ES-I3 (cell line): ENCODE data around the gene SORCS3.

Experiments used
- H3K36me3 ChIP-seq: 2 replicates; pipeline ENCODE4 v1.6.1; 2013; ENCODE audit warnings: mild to moderate bottlenecking, low read length, control low read depth, moderate library complexity; ENCODE audit not compliant: insufficient read depth
- H3K4me1 ChIP-seq: 2 replicates; pipeline ENCODE4 v1.6.1; 2013; ENCODE audit warnings: mild to moderate bottlenecking, control low read depth, low read length; ENCODE audit not compliant: insufficient read depth
- H3K9ac ChIP-seq: 2 replicates; pipeline ENCODE4 v1.6.1; 2013; ENCODE audit warnings: low read depth, mild to moderate bottlenecking, low read length, moderate library complexity
- H3K9me3 ChIP-seq: 2 replicates; pipeline ENCODE4 v1.6.1; 2013; ENCODE audit warnings: mild to moderate bottlenecking, low read length, moderate library complexity; ENCODE audit not compliant: control insufficient read depth, insufficient read depth

Gene SORCS3

DNA sequence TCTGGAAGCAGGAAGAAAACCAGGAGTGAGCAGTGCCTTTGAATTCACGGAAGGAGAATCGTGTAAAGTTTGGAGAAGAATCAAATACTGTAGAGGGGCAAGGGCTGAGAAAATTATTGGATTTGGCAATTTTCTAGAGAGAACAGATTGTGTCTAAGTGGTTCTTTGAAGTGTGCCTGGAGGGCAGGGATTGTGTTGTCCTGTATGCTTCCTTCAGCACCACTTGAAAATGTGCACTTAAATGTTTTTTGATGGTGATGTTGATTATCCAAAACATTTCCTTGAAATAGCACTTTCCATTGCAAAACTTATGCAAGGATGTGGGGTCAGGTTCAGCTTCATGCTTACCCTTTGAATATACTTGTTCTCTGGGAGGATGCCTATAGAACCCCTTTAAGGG, 360.2 kb downstream of the SORCS3 start:
- no peaks in the 10 kb centered on the region for H3K9me3 ChIP-seq
- H3K36me3 ChIP-seq, result no peaks in the 10 kb centered on the region
- H3K9ac ChIP-seq, result no peak overlapping the region
- no peaks in the 10 kb centered on the region for H3K4me1 ChIP-seq

DNA sequence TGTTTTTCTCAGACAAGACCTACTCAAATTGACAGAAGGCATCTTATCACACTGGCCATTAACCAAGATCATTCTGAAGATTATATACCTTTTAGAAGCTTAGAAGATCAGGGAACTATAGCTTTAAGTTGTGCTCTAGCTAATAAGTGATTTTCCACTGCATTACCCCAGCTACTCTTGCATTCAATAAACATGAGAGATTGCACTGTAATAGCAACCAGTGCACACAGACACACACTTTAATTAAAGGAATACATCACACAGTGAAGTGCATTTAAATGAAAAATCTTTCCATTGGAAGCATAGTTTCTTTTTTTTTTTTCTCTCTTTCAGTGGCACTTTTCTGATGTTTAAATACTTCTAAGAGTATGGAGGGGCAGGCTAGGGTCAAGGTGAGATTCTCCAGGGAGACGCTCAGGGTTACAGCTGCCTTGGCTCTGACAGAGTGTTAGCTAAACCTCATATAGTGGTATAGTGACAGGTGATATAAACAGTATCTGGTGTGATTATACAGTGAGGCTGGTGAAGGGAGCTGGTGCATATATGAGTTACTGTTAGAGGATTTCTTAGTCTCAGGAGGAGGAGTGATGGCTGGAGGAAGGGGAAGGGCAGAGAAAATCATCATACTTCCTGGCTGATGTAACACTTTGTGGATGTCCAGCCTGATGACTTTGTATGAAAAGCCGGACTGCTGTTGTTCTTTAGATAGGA, 369.5 kb downstream of the SORCS3 start:
- H3K9ac ChIP-seq, result no peak overlapping the region
- H3K9me3 ChIP-seq, result no peaks in the 10 kb centered on the region
- H3K36me3 ChIP-seq, result no peaks in the 10 kb centered on the region
- no peaks in the 10 kb centered on the region for H3K4me1 ChIP-seq

DNA sequence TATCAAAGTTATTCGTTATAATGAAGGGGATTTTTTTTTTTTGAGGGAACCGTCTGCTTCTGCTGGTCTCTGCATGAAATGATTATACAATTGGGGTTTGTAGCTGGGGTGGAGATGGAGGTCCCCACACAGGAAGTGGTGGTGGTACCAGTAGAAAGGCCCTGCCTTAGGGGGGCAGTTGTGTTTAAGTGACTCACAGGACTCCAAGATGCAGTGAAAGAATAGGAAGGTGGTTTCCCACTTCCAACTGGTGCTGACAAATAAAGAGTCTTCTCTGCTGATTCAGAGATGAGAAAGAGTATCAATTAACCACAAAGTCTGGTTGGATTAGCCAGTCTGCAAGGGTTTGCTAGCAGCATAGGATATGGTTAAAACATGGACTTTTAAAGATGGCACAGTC, 376.0 kb downstream of the SORCS3 start:
- Histone ChIP-seq H3K4me1 (no peaks in the 10 kb centered on the region), H3K9me3 (no peaks in the 10 kb centered on the region), H3K36me3 (no peaks in the 10 kb centered on the region), H3K9ac (no peak overlapping the region)

DNA sequence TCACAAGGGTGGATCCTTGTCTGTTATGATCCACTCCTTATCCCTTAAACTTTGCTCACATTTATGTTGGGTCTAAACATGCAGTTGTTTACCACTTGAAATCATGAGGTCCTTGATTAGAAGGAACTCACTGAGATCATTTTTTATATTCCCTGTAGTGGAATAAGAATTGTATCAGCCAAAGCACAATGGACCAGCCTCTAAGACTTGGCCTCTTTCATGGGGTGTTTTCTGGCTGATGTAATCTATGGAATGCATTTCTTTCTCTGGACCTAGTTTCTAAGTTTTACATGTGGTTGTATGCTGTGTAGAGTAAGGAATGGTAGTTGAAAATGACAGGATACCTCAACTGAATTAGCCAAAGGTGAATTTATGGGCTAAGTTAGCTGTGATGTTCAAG, 376.6 kb downstream of the SORCS3 start:
- Histone ChIP-seq H3K36me3 (no peaks in the 10 kb centered on the region), H3K9me3 (no peaks in the 10 kb centered on the region), H3K4me1 (no peaks in the 10 kb centered on the region), H3K9ac (no peak overlapping the region)

DNA sequence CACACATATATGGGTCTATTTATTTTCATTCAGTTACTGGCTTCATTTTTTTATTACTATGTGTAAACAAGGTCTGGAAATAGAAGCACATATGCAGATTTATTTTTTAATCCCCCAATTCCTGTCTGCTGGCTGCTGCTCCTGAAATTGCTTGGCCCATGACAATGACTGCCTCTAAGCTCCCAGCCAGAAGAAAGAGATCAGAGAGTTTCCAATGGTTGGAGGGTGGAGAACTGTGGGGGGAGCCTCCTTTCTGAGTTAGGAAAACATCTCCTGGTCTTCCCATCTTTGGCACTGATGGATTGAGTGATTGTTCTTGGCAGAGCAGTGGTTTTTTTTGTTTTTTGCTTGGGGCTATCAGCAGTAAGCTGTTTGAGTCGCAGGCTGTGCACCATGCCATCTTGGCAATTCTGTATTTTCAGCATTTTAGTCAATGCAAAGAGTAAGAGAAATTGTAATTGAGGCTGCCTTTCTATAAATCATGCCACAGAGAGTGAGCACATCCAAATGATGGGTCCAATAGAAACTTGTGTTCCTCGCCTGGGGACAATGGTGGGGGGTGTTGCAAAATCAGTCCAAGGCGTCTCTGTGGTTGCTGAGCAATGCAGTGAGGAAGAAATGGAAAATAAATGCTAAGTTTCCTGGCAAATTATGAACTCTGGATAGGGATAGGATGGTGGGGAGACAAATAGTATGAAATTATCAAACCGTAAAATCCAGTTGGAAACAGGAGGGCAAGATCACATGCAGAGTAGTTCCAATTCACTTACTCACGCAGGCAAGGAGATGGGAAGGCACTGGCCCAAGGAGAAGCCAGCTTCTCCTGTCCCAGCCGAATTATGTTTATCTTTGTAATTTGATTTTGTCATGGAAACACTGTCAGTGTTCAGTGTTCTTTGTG, 382.4 kb downstream of the SORCS3 start:
- H3K9ac ChIP-seq, result no peak overlapping the region
- H3K36me3 ChIP-seq, result no peaks in the 10 kb centered on the region
- H3K4me1 ChIP-seq, result peaks cover 7% of the 10 kb centered on the region; the same call in 1 of the 2 replicates
- no peaks in the 10 kb centered on the region for H3K9me3 ChIP-seq

DNA sequence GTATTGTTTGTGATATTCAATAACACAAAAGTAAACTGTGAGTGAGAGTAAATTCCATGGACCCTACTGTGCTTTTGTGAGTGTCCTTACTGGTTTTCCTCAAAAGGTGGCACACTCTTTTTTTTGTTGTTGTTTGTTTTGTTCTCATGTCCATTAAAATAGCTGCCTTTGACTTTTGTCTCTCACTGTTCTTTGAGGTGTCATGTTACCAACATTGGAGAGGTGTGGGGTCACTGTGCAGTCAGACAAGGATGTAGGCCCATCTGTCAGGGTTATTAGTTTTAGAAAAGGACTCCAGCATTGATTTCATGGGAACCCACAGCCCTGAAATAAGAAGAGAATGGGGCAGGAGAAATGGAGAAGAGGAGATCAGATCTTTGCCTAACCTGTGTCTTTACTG, 383.1 kb downstream of the SORCS3 start:
- H3K9me3 ChIP-seq, result no peaks in the 10 kb centered on the region
- H3K4me1 ChIP-seq, result peaks cover 7% of the 10 kb centered on the region; the same call in 1 of the 2 replicates
- no peak overlapping the region for H3K9ac ChIP-seq
- H3K36me3 ChIP-seq, result no peaks in the 10 kb centered on the region

DNA sequence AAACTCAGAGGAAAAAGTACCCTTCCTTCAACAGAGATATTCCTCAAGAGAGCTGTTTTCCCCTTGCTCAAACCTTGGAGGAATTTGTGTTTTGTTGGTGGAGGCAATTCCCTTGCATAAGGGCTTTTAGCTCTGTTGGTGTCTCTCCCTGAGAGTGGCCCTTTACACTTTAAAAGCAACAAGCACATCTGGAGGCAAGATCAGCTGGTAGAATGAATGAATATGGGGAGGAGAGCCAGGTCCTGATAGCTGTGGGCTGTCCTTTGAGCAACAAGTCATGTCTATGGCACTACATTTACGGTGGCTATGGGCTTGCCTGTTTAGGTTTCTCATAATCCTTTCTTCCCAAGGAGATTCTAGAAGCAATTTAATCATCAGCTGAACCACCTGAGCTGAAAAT, 384.0 kb downstream of the SORCS3 start:
- Histone ChIP-seq H3K9me3 (no peaks in the 10 kb centered on the region), H3K4me1 (peaks cover 7% of the 10 kb centered on the region; the same call in 1 of the 2 replicates), H3K36me3 (no peaks in the 10 kb centered on the region), H3K9ac (no peak overlapping the region)

DNA sequence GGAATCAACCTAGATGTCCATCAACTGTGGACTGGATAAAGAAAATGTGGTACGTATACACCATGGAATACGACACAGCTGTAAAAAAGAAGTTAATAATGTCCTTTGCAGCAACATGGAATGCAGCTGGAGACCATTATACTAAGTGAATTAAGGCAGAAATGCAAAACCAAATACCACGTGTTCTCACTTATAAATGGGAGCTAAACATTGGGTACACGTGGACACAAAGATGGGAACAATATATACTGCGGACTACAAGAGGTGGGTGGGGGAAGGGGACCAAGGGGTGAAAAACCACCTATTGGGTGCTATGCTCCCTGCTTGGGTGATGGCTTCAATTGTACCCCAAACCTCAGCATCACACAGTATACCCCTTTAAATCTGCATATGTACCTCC, 385.5 kb downstream of the SORCS3 start:
- no peak overlapping the region for H3K9ac ChIP-seq
- H3K4me1 ChIP-seq, result peaks cover 7% of the 10 kb centered on the region; the same call in 1 of the 2 replicates
- no peaks in the 10 kb centered on the region for H3K36me3 ChIP-seq
- no peaks in the 10 kb centered on the region for H3K9me3 ChIP-seq

DNA sequence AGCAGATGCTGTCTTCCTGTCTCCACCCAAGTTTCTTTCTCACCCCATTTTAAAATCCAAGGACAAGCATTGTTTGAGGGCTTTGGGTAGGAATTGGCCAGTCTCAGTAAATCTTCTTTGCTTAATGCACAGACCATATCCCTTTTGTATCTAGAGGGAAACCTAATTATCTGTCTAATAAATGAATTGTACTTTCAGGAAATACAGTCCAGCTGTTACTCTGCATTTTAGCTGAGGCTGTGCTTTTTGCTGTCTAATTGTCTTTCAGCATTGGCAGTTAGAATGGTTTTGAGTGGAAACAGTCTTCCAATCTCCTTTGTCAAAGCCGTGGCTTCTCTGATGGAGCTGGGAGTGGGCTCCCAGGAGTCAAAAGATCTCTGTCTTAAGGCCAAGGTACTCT, 388.2 kb downstream of the SORCS3 start:
- Histone ChIP-seq H3K9me3 (no peaks in the 10 kb centered on the region), H3K36me3 (no peaks in the 10 kb centered on the region), H3K9ac (no peak overlapping the region), H3K4me1 (peaks cover 2% of the 10 kb centered on the region; the same call in 1 of the 2 replicates)

DNA sequence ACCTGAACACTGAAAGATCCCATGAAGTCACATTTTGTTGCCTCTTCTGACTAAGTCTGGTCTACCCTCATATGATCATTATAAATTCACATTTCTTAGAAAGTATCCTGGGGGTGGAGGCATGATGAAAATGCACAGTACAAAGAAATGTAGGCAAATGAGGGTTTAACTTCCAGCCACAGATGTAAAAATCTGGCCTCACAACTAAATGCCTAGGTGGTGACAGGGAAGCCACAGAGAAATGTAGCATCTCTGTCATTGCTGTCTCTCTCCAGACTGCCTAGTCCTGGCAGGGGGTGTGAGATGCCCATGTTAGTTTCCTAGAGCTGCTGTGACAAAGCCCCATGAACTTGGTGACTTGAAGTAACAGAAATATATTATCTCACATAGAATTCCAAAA, 395.9 kb downstream of the SORCS3 start:
- H3K36me3 ChIP-seq, result no peaks in the 10 kb centered on the region
- no peaks in the 10 kb centered on the region for H3K9me3 ChIP-seq
- no peaks in the 10 kb centered on the region for H3K4me1 ChIP-seq
- H3K9ac ChIP-seq, result no peak overlapping the region

DNA sequence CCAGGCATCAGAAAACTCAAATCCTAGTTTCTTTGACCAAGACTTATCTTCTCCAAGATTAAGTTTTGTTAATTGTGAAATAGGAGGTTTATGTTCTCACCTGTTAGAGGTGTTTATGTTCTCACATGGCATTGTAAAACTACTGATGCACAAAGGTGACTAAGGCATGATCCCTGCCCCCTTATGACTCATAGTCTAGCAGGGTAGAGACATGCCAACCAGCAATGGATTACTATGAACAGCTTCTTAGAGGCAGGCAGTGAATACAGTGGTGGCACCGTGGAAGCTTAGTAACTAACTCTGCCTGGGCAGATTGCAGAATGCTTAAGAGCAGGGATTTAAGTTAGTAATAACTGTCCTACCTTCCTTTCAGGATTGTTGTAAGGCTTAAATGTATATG, 400.9 kb downstream of the SORCS3 start:
- H3K9me3 ChIP-seq, result no peaks in the 10 kb centered on the region
- no peaks in the 10 kb centered on the region for H3K36me3 ChIP-seq
- no peak overlapping the region for H3K9ac ChIP-seq
- H3K4me1 ChIP-seq, result no peaks in the 10 kb centered on the region

DNA sequence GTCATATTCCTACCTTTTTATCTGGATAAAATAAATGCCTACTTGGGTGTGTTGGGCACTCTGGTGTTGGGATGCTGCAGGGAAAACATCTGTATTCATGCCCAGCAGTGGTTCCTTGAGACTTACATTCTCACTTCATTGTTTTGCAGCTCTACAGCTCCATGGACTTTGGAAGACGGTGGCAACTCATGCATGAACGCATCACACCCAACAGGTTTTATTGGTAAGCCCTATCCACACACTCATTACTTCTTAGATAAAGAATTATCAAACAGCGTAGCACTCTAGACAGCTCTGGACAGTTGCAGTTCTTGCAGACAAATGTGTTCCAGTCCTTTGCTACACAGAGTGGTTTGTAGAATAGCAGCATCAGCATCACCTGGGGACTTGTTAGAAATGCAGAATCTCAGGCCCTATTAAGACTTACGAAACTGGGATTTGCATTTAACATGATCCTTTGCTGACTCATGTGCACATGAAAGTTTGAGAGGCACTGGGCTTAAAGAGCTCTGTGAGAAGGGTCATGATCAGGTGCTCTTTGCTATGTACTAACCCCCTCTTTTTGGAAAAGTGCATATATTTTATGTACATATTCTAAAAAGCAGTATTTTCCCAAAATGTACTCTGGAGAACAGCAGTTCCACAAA, 401.9 kb downstream of the SORCS3 start:
- Histone ChIP-seq H3K4me1 (no peaks in the 10 kb centered on the region), H3K9ac (no peak overlapping the region), H3K9me3 (no peaks in the 10 kb centered on the region), H3K36me3 (no peaks in the 10 kb centered on the region)

DNA sequence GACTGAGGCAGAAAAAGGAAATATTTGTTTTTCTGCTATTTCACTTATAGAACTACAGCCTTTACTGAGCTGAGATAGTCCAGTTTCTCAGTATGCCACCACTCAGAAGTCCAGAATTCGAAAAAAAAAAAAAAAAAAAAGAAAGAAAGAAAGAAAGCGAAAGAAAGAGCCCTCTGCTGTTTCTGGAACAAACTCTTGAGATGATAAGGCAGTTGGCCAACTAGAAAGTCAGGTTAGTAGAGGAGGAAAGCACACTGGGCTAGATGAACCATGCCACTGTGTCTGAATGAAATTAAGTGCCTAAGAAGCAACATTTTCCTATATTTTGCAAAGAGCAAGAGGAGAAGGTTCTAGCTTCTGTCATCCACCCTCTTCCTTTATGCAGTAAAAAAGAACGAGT, 403.8 kb downstream of the SORCS3 start:
- H3K4me1 ChIP-seq, result no peaks in the 10 kb centered on the region
- no peak overlapping the region for H3K9ac ChIP-seq
- H3K9me3 ChIP-seq, result no peaks in the 10 kb centered on the region
- H3K36me3 ChIP-seq, result no peaks in the 10 kb centered on the region

DNA sequence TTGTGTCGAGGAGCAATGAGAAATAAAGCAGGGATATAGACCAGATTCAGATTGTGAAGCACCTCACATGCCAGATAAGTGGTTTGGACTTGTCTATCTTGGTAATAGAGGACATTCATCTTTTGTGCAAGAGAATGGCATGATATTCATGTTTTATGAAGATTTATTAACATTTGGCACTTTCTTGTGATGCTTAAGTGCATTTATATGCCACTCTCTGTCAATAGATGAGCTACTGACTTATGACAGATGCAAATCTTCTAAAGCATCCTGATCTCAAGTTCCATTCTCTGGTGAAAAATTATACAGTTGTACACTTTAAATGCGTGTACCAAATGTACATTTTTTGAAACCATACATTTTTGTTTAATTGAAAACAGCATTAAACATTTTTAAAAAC, 415.3 kb downstream of the SORCS3 start:
- H3K4me1 ChIP-seq, result no peaks in the 10 kb centered on the region
- H3K36me3 ChIP-seq, result no peaks in the 10 kb centered on the region
- no peak overlapping the region for H3K9ac ChIP-seq
- H3K9me3 ChIP-seq, result no peaks in the 10 kb centered on the region
